Measurements from ENCODE around the gene SWT1.
A peak's percentile ranks its signal among the peaks of the same experiment; 100 is the strongest.
"Not testable (repeated sequence)": the region's sequence is repeated elsewhere in the genome, so short reads cannot be mapped to it uniquely, and the experiment has no call there.

SWT1 gene

DNA sequence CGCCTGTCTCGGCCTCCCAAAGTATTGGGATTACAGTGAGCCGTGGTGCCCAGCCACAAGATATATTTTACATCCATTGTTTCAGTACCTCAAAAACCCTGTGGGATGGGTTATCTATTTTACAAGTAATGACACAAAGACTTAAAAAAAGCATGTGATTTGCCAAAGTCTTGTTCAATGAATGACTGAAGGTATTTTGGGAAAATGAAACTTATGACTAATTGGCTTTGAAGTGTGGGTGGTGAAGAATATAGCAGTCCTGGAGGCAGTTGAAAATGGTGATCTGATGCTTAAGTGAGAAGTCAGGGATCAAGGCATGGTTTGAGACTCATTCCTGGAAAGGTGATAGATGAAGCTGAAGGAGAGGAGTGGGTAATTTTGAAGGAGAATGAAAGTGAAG, 3.0 kb downstream of the SWT1 start:
- no peak for DNase-seq (ENCODE audit: low read depth, low spot score)
- no peak overlapping the region for H3K27ac ChIP-seq

DNA sequence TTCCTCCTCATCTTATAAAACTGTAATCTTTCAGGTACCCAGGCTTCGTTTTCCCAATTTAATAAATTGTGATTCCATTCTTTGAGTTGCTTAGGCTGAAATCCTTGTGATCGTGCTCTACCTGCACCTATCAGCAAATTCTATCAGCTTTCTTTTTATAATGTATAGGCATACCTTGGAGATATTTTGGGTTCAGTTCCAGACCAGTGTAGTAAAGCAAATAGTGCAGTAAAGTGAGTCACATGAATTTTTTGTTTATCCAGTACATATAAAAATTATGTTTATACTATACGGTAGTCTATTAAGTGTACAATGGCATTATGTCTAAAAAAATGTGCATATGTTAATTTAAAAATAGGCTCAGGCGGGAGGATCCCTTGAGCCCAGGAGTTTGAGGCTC, 5.5 kb downstream of the SWT1 start:
- no peak for DNase-seq (ENCODE audit: low read depth, low spot score)

DNA sequence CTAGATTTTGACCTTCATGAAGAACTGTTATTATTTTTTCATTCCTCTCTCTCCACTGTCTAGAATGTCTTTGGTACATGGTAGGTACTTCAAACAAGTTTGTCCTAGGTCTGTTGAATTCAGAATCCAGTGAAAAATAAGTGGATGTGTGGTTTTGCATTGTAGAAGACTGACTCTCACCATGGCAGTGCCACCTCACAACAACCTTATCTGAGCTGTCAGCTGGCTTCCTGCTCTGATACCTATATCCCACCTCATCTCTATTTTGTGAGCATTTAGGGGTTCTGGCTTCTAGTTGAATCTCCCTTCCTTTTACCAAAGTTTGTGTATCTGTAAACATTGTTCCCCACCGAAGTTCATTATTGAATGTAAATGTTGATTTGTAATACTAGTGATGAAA, 9.1 kb downstream of the SWT1 start:
- no peak for DNase-seq (ENCODE audit: low read depth, low spot score)
- H3K27ac ChIP-seq: no peak overlapping the region

More for the DNA sequence above, 5.5 kb downstream of the SWT1 start:
- no peak overlapping the region for H3K27ac ChIP-seq

DNA sequence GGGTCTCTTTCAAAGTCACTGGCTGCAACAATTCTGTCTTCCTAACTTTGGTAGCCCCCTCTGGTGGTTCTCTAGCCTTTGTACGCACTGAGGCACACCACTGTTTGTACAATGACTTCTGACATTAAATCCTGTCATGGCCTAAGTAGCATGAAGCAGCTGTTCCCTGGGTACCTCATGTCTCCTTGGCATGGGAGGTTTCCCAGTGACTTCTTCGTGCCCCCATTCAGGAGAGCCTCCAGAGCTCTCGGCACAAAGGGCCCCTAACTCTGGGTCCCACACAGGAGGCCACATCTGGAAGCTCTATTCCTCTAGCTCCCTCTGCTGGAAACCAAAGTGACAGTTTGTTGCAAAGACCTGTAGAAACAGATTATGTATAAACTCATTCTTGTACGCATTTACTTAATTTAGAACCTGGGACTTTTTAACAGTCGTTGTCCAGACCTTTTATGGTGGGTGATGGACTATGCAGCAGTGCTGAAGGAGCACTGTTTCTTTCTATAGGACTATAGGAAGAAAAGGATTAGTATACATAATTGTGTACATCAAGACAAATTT, 13.4 kb downstream of the SWT1 start:
- no peak overlapping the region for H3K27ac ChIP-seq

DNA sequence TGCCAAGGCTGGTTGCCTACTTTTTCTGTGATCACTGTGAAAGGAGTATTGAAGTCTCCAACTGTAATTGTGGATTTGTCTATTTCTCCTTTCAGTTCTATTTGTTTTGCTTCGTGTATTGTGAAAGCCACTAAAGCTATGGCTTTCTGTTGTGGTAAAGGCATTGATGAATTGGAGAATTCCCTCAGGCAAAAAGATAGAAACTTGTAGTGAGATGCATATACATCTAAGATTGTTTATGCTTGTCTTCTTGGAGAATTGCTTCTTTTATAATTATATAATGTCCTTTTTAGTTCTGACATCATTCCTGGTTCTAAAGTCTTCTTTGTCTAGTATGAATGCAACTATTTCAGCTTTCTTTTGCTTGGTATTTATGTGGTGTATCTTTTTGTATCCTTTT, 36.8 kb downstream of the SWT1 start:
- no peak overlapping the region for H3K27ac ChIP-seq
- DNase-seq (ENCODE audit: low read depth, low spot score): no peak

More for the DNA sequence above, 13.4 kb downstream of the SWT1 start:
- DNase-seq (ENCODE audit: low read depth, low spot score): no peak

DNA sequence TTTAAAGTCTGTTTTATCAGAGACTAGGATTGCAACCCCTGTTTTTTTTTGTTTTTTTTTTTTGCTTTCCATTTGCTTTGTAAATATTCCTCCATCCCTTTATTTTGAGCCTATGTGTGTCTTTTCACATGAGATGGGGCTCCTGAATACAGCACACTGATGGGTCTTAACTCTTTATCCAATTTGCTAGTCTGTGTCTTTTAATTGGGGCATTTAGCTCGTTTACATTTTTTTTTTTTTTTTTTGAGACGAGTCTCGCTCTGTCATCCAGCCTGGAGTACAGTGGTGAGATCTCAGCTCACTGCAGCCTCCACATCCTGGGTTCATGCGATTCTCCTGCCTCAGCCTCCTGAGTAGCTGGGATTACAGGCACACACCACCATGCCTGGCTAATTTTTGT, 41.7 kb downstream of the SWT1 start:
- DNase-seq (ENCODE audit: low read depth, low spot score); H3K27ac ChIP-seq: not testable (repeated sequence)

DNA sequence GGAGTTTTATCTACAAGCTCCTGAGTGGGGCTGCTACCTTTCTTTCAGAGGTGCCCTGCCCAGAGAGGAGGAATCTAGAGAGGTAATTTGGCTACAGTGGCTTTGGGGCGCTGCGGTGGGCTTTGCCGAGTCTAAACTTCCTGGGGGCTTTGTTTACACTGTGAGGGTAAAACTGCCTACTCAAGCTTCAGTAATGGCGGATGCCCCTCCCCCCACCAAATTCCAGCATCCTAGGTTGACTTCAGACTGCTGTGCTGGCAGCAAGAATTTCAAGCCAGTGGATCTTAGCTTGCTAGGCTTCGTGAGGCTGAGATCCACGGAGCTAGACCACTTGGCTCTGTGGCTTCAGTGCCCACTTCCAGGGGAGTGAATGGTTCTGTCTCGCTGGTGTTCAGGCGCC, 43.9 kb downstream of the SWT1 start:
- DNase-seq (ENCODE audit: low read depth, low spot score): no peak
- H3K27ac ChIP-seq: no peak overlapping the region

DNA sequence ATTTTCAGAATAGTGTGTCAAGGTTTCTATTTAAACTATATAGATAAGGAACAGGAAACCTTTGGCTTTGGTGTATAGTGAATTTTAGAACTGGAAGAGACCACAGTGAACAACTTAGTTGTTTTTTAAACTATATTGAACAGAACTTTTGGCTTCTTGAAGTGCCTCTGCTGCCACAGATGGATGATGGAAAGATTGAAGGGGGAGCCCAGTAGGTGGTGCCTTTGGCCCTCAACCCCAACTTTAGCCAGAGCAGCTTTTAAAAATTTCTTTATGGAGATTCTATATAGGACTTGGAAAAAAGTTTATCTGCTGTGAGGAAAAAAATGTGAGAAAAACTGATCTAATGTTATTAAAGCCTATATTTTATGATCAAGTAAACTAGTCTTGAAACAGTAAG, 50.2 kb downstream of the SWT1 start:
- DNase-seq (ENCODE audit: low read depth, low spot score): no peak
- H3K27ac ChIP-seq: no peak overlapping the region

DNA sequence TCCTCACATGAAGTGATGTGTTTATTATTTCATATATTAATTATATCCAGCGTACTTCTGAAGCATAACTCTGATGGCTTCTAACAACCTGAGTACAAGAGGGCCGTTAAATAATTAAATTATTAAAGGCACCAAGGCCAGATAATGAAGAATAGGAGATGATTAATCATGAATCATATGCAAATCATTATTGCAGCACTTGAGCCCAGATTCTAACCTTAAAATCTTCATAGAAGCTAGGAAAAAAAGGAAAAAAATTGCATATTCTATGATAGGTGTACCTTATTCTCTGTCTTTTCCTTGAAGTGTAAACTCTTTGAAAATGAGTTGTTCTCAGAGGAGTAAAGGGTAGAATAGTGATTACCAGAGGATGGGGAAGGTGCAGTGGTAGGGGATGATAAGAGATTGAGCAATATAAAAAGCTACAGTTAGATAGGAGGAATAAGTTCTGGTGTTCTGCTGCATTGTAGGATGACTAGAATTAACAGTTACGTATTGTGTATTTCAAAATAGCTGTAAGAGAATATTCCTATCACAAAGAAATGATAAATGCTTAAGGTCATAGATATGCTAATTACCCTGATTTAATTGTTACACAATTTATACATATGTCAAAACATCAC, 51.1 kb downstream of the SWT1 start:
- peak overlapping the region; percentile 39 for H3K27ac ChIP-seq
- DNase-seq (ENCODE audit: low read depth, low spot score): no peak

DNA sequence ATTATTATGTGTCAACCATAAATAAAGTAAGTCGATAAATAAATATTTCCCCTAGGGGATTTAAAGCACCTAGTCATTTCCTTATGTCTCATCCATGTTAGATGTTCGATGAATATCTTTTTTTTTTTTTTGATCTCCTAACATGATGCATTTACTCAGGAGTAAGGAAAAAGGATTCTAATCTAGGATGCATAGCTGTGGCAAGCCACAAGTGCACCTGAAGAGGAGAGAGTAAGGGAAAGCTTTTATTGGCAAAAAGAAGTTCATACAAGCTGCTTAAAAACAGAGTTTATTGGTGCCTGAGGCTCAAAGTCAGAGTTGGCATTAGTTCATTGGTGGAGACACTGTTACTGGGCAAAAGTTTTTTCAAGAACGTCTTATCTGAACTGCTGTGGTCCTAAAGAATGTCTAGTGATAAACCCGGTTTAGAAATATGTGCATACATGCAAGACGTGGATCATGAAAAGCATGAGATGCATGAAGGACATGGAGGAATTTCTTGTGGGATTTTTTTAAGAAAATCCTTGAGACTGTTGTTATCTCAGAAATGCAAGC, 51.7 kb downstream of the SWT1 start:
- peak overlapping the region; percentile 39 for H3K27ac ChIP-seq
- peak; percentile 29 for DNase-seq (ENCODE audit: low read depth, low spot score)

DNA sequence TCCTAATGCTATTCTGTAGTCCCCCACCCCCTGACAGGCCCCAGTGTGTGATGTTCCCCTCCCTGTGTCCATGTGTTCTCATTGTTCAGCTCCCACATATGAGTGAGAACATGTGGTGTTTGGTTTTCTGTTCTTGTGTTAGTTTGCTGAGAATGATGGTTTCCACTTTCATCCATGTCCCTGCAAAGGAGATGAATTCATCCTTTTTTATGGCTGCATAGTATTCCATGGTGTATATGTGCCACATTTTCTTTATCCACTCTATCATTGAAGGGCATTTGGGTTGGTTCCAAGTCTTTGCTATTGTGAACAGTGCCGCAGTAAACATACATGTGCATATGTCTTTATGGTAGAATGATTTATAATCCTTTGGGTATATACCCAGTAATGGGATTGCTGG, 52.4 kb downstream of the SWT1 start:
- not testable (repeated sequence) for H3K27ac ChIP-seq; DNase-seq (ENCODE audit: low read depth, low spot score)

DNA sequence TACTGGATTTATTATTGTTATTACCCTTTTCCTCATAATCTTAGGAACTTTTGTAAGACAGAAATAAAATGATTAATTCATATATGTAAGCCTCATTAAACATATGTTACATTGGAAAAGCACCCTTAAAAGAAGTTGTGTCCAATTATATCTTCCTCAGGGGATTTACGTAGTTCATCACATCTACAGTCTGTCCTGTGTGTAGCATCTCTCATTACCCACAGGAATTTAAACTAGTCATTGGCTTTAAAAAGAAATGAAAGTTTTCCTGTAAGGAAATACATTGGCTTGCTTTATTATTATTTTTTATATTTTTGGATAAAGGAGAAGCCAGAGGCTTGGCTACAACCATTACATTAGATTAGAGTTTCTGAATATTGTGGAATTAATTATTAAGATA, 56.1 kb downstream of the SWT1 start:
- DNase-seq (ENCODE audit: low read depth, low spot score): no peak
- H3K27ac ChIP-seq: no peak overlapping the region

DNA sequence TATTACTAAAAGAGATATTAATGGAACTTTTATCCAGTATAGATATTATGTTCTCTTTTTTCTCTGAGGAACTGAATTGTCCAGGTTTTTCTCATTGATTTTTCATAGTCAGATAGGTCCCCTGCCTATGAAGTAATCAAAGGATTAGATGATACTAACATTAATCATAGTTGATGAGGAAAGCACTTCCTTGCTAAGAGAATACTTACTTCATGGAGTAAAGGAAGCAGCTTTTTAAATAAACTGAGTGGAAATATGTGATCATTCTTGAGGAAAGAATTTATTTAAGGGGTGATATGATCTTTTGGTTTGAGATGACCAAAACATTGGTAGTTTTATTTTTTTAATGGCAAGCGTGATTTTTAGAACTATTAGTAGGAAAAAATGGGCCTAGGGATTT, 58.9 kb downstream of the SWT1 start:
- DNase-seq (ENCODE audit: low read depth, low spot score): no peak
- H3K27ac ChIP-seq: peak overlapping the region; percentile 9

DNA sequence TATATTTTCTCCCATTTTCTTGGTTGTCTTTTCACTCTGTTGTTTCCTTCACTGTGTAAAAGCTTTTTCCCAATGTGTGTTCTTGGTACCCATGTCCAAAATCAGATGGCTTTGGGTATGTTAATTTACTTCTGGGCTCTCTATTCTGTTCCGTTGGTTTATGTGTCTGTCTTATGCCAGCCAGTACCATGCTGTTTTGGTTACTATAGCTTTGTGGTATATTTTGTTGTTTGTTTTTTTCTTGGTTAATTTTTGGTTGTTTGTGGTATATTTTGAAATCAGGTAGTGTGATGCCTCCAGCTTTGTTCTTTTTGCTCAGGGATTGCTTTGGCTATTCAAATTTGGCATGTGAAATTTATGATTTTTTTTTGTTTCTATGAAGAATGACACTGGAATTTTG, 67.2 kb downstream of the SWT1 start:
- H3K27ac ChIP-seq: no peak overlapping the region
- no peak for DNase-seq (ENCODE audit: low read depth, low spot score)

DNA sequence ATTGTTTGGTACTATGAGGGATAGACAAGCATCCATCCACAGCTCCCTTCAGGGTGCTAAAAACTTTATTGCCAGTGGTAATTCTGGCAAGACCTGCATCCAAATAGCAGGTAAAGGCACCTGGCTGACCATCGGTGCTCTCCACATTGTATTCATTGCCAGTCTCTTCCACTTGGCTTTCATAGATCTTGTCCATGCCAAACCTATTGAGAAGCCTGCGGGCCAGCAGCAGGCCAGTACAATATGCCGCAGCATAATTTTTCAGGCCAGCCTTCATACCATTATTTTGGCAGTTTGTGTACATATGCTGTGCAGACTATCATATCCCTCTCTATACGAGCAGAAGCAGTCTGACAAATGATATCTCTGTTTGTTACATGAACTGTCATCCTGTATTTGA, 70.2 kb downstream of the SWT1 start:
- no peak for DNase-seq (ENCODE audit: low read depth, low spot score)
- no peak overlapping the region for H3K27ac ChIP-seq

DNA sequence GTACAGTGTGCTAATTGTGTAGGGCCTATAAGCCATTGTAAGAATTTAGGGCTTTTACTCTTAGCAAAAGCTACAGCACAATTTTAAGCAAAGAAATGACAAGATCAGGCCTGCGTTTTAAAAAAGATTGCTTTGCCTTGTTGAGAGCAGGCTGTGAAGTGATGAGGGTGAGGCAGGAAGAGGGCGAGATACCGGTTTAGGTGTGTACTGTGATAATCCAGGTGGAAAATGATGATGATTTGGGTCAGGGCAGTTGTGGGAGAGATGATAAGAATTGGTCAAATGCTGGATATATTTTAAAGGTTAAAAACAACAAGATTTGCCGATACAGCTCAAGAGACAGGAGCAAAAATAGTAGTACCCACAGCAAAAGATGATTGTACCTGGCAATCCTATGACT, 72.0 kb downstream of the SWT1 start:
- no peak for DNase-seq (ENCODE audit: low read depth, low spot score)

DNA sequence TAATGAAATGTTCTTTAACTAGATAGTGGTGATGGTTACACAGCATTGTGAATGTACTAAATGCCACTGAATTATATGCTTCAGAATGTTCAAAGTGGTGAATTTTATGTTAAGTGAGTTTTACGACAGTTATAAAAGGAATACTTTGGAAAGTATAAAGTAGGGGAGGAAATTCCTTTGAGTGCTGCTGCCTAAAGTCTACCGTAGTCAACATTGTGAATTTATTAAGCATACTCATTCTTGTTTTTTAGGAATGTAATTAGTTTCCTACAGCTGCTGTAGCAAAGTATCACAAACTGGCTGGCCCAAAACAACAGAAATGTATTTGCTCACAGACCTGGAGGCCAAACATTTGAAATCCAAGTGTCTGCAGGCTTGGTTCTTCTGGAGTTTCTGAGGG, 73.0 kb downstream of the SWT1 start:
- no peak for DNase-seq (ENCODE audit: low read depth, low spot score)

More for the DNA sequence above, 72.0 kb downstream of the SWT1 start:
- no peak overlapping the region for H3K27ac ChIP-seq

DNA sequence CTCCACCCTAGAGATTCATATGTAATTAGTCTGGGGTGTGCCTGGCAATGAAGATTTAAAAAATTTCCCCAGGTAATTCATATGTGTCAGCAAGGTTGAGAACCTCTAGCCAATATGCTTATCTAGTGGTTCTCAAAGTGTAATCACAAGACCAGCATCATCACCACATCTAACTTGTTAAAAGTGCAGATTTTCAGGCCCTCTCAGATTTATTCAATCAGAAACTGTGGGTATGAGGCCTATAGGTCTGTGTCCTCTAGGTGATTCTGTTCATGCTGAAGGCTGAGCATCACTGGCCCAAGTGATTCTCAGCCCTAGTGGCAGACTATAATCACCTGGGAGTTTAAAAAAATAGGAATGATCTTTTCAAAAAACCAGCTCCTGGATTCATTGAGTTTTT, 75.9 kb downstream of the SWT1 start:
- no peak for DNase-seq (ENCODE audit: low read depth, low spot score)
- no peak overlapping the region for H3K27ac ChIP-seq

More for the DNA sequence above, 73.0 kb downstream of the SWT1 start:
- no peak overlapping the region for H3K27ac ChIP-seq

DNA sequence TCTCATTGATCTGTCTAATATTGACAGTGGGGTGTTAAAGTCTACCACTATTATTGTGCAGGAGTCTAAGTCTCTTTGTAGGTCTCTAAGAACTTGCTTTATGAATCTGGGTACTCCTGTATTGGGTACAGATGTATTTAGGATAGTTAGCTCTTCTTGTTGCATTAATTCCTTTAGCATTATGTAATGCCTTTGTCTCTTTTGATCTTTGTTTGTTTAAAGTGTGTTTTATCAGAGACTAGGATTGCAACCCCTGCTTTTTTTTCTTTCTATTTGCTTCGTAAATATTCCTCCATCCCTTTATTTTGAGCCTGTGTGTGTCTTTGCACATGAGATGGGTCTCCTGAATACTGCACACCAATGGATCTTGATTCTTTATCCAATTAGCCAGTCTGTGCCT, 77.2 kb downstream of the SWT1 start:
- not testable (repeated sequence) for DNase-seq (ENCODE audit: low read depth, low spot score); H3K27ac ChIP-seq

DNA sequence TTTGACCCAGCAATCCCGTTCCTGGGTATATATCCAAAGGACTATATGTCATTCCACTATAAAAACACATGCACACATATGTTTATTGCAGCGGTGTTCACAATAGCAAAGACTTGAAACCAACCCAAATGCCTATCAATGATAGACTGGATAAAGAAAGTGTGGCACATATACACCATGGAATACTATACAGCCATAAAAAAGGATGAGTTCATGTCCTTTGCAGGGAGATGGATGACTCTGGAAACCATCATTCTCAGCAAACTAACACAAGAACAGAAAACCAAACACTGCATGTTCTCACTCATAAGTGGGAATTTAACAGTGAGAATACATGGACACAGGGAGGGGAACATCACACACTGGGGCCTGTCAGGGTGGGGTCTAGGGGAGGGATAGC, 80.2 kb downstream of the SWT1 start:
- DNase-seq (ENCODE audit: low read depth, low spot score); H3K27ac ChIP-seq: not testable (repeated sequence)

DNA sequence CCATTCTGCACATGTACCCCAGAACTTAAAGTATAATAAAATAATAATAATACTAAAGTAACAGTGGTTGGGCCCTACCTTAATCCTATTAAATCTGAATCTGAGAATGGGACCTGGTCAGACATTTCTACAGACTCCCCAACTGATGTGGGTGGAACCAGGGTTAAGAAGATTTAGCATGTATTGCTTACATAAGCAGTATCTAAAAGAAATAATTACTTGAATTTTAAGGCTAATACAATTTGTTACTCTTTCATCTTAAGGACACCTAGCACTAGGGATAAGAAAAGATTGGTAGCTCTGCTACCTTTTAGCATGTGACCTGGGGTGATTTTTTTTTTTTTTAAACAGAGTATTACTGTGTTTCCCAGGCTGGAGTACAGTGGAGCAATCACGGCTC, 80.7 kb downstream of the SWT1 start:
- H3K27ac ChIP-seq: no peak overlapping the region
- no peak for DNase-seq (ENCODE audit: low read depth, low spot score)

DNA sequence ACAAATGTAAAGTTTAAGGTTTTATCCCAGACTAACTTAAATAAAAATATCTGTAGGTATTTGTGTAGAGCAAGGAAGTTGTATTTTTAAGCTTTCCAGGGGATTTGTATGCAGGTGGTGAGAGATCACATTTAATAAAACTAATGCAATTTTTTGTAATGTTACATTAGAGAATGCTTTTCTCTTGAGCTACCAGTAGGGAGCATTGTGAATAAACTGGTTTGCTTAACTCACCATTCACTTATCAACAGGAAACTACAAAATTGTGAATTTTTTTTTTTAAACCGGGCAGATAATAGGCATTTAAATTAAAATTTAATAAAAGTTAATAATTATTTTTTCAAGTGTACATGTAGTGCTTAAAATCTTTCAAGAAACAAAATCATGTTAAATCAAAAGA, 81.5 kb downstream of the SWT1 start:
- DNase-seq (ENCODE audit: low read depth, low spot score): no peak
- H3K27ac ChIP-seq: no peak overlapping the region
